H1 (cell line): ENCODE results near the gene SNAP47. TPM values are rescaled to one million over a fixed set of nuclear protein-coding genes. Genes with fewer than 3 reads are reported as not detected.

Experiments
- CTCF ChIA-PET: fragments of 300-600 bp; sonication (Branson Sonifier 250); formaldehyde crosslinking; loops from one replicate; lab custom pipeline; 2021; ENCODE audit not compliant: partially characterized antibody; lab: Charles Lee
- POLR2A ChIA-PET: fragments of 300-600 bp; sonication (Branson Sonifier 250); formaldehyde crosslinking; loops from one replicate; lab custom pipeline; 2021; ENCODE audit warnings: inconsistent platforms; ENCODE audit not compliant: partially characterized antibody; lab: Charles Lee
- DNase-seq, 2 experiments: peaks; one replicate each; pipeline versions ENCODE4 v3.0.0 to v3.0.0-alpha.2; 2010 to 2022; ENCODE audit warnings: low spot score in 2 of 2, low read depth in 1 of 2, mixed read lengths in 1 of 2
- FAIRE-seq: peaks from 2 replicates; lab custom pipeline; 2011; peaks lifted over from hg19 to GRCh38; lab: Jason Lieb, UNC
- H2AFZ ChIP-seq: 2 replicates; pipeline ENCODE4 v1.8.1; 2012; ENCODE audit warnings: low read length, inconsistent platforms
- H2AK5ac ChIP-seq: 2 replicates; pipeline ENCODE4 v1.6.1; 2013; ENCODE audit warnings: low read depth, low read length
- H2BK120ac ChIP-seq: replicated peaks from 2 replicates; pipeline ENCODE3; 2013; ENCODE audit warnings: low read depth, low read length, inconsistent platforms
- H2BK12ac ChIP-seq: 2 replicates; pipeline ENCODE4 v1.6.1; 2013; ENCODE audit warnings: low read depth, low read length
- H2BK15ac ChIP-seq: 2 replicates; pipeline ENCODE4 v1.6.1; 2013; ENCODE audit warnings: low read length
- H2BK20ac ChIP-seq: 2 replicates; pipeline ENCODE4 v1.6.1; 2013; ENCODE audit warnings: low read length
- H2BK5ac ChIP-seq: 2 replicates; pipeline ENCODE4 v1.6.1; 2013; ENCODE audit warnings: low read depth, low read length
- H3K14ac ChIP-seq: 2 replicates; pipeline ENCODE4 v1.6.1; 2013; ENCODE audit warnings: inconsistent platforms; ENCODE audit not compliant: insufficient read length
- H3K18ac ChIP-seq: 2 replicates; pipeline ENCODE4 v1.6.1; 2013; ENCODE audit warnings: low read length; ENCODE audit errors: extremely low read depth
- H3K23ac ChIP-seq: 2 replicates; pipeline ENCODE4 v1.6.1; 2013; ENCODE audit warnings: inconsistent platforms; ENCODE audit not compliant: insufficient read length
- H3K23me2 ChIP-seq: 2 replicates; pipeline ENCODE4 v1.6.1; 2013; ENCODE audit warnings: low read depth, low read length
- H3K27ac ChIP-seq: 2 replicates; pipeline ENCODE4 v1.6.1; 2011; ENCODE audit warnings: low read depth, low read length, inconsistent platforms
- H3K27me3 ChIP-seq, 4 experiments: replicated peaks in 1 of 4; 1 replicate in 1 of 4; 2 replicates in 3 of 4; pipeline versions ENCODE4 v1.6.1 to v1.8.1; 2011 to 2013; ENCODE audit warnings: low read length in 3 of 4, mild to moderate bottlenecking in 3 of 4, inconsistent platforms in 2 of 4, mixed read lengths in 2 of 4, moderate library complexity in 1 of 4; ENCODE audit not compliant: control insufficient read depth in 3 of 4, insufficient read depth in 3 of 4; ENCODE audit errors: extremely low read depth in 1 of 4
- H3K36me3 ChIP-seq, 4 experiments: 2 replicates each; pipeline versions ENCODE4 v1.6.1 to v1.8.1; 2011 to 2013; ENCODE audit warnings: mild to moderate bottlenecking in 4 of 4, low read length in 3 of 4, moderate library complexity in 2 of 4, control low read depth in 1 of 4, inconsistent platforms in 1 of 4; ENCODE audit not compliant: insufficient read depth in 4 of 4, control insufficient read depth in 2 of 4
- H3K4ac ChIP-seq: replicated peaks from 2 replicates; pipeline ENCODE3; 2013; ENCODE audit warnings: low read length, low read depth, mixed read lengths, inconsistent platforms; ENCODE audit not compliant: insufficient read length
- H3K4me1 ChIP-seq, 4 experiments: replicated peaks in 1 of 4; 1 replicate in 1 of 4; 2 replicates in 3 of 4; pipeline versions ENCODE4 v1.6.1 to v1.8.1; 2011 to 2013; ENCODE audit warnings: low read length in 3 of 4, inconsistent platforms in 2 of 4, mixed read lengths in 1 of 4; ENCODE audit not compliant: insufficient read depth in 4 of 4, control insufficient read depth in 3 of 4
- H3K4me2 ChIP-seq, 2 experiments: 2 replicates each; pipeline versions ENCODE4 v1.6.1 to v1.8.1; 2011 to 2013; ENCODE audit warnings: low read depth in 2 of 2, low read length in 2 of 2, control low read depth in 1 of 2, inconsistent platforms in 1 of 2, mild to moderate bottlenecking in 1 of 2; ENCODE audit not compliant: insufficient read depth in 1 of 2
- H3K4me3 ChIP-seq, 4 experiments: fragments of 200-600, 300-600 bp in 1 of 4; sonication (generic), shearing (Covaris generic), sonication (Bioruptor Twin) in 1 of 4; 2 replicates each; pipeline versions ENCODE4 v1.5.1 to v1.8.1; 2011 to 2016; ENCODE audit warnings: low read length in 4 of 4, low read depth in 3 of 4, control low read depth in 2 of 4, inconsistent platforms in 2 of 4, mild to moderate bottlenecking in 2 of 4, mixed read lengths in 1 of 4, moderate library complexity in 1 of 4; ENCODE audit not compliant: insufficient read depth in 2 of 4; ENCODE audit errors: extremely low read depth in 1 of 4
- H3K56ac ChIP-seq: replicated peaks from 2 replicates; pipeline ENCODE3; 2013; ENCODE audit warnings: low read depth, mild to moderate bottlenecking, mixed read lengths, low read length, inconsistent platforms; ENCODE audit not compliant: insufficient read length
- H3K79me1 ChIP-seq: 2 replicates; pipeline ENCODE4 v1.6.1; 2013; ENCODE audit warnings: low read depth, low read length, control low read depth
- H3K79me2 ChIP-seq, 2 experiments: 2 replicates each; pipeline versions ENCODE4 v1.6.1 to v1.8.1; 2012 to 2013; ENCODE audit warnings: low read length in 2 of 2, mild to moderate bottlenecking in 2 of 2, inconsistent platforms in 1 of 2; ENCODE audit not compliant: insufficient read depth in 2 of 2, control insufficient read depth in 1 of 2
- H3K9ac ChIP-seq, 4 experiments: replicated peaks in 1 of 4; 1 replicate in 1 of 4; 2 replicates in 3 of 4; pipeline versions ENCODE4 v1.6.1 to v1.8.1; 2011 to 2013; ENCODE audit warnings: low read depth in 3 of 4, low read length in 3 of 4, control low read depth in 2 of 4, mild to moderate bottlenecking in 2 of 4, moderate library complexity in 2 of 4, inconsistent platforms in 1 of 4; ENCODE audit errors: extremely low read depth in 1 of 4
- H3K9me3 ChIP-seq, 2 experiments: 2 replicates each; pipeline versions ENCODE4 v1.6.1 to v1.8.1; 2012 to 2013; ENCODE audit warnings: mild to moderate bottlenecking in 2 of 2, moderate library complexity in 2 of 2, control low read depth in 1 of 2, inconsistent platforms in 1 of 2, low read depth in 1 of 2, low read length in 1 of 2, mixed read lengths in 1 of 2; ENCODE audit not compliant: insufficient read depth in 2 of 2
- H4K20me1 ChIP-seq, 2 experiments: replicated peaks in 1 of 2; 2 replicates each; pipeline versions ENCODE3 to v1.8.1; 2011 to 2013; ENCODE audit warnings: inconsistent platforms in 2 of 2, low read length in 2 of 2, mild to moderate bottlenecking in 1 of 2; ENCODE audit not compliant: insufficient read depth in 2 of 2, control insufficient read depth in 1 of 2
- H4K5ac ChIP-seq: 2 replicates; pipeline ENCODE4 v1.6.1; 2013; ENCODE audit warnings: low read length, low read depth, mixed read lengths, inconsistent platforms; ENCODE audit not compliant: insufficient read length
- H4K8ac ChIP-seq: 2 replicates; pipeline ENCODE4 v1.8.0; 2013; ENCODE audit warnings: mild to moderate bottlenecking, moderate library complexity, low read length, inconsistent platforms; ENCODE audit not compliant: insufficient read depth; ENCODE audit errors: extremely low read depth
- H4K91ac ChIP-seq: replicated peaks from 2 replicates; pipeline ENCODE3; 2013; ENCODE audit warnings: low read length, mixed read lengths, inconsistent platforms; ENCODE audit not compliant: insufficient read length
- ASH2L ChIP-seq: fragments of 200-600, 300-600 bp; sonication (generic); IDR thresholded peaks from one replicate; pipeline ENCODE4 v1.7.1; 2017; ENCODE audit warnings: low read length
- CREB1 ChIP-seq: IDR thresholded peaks from 2 replicates; pipeline ENCODE4 v1.6.1; 2012; ENCODE audit warnings: inconsistent platforms
- CTBP2 ChIP-seq: IDR thresholded peaks from 2 replicates; pipeline ENCODE4 v1.7.0; 2011; ENCODE audit warnings: borderline replicate concordance, mild to moderate bottlenecking, moderate library complexity, mixed read lengths, low read length; ENCODE audit not compliant: insufficient read depth, insufficient read length
- EGR1 ChIP-seq: IDR thresholded peaks from 2 replicates; pipeline ENCODE4 v1.6.1; 2011; ENCODE audit warnings: low read depth, low read length, borderline replicate concordance
- GABPA ChIP-seq: IDR thresholded peaks from 2 replicates; pipeline ENCODE4 v1.6.1; 2011; ENCODE audit warnings: mild to moderate bottlenecking, low read length, moderate library complexity, borderline replicate concordance; ENCODE audit not compliant: insufficient read depth
- GTF2F1 ChIP-seq: IDR thresholded peaks from 2 replicates; pipeline ENCODE4 v1.6.1; 2012; ENCODE audit warnings: low read depth, low read length, improper control_type of control experiment, borderline replicate concordance
- JUND ChIP-seq: IDR thresholded peaks from 2 replicates; pipeline ENCODE4 v1.6.1; 2011; ENCODE audit warnings: mild to moderate bottlenecking, improper control_type of control experiment, low read length
- POLR2A ChIP-seq, 2 experiments: IDR thresholded peaks; 1 replicate in 1 of 2; 2 replicates in 1 of 2; pipeline ENCODE4 v1.6.1; 2011; ENCODE audit warnings: low read depth in 2 of 2, low read length in 2 of 2, mild to moderate bottlenecking in 2 of 2; ENCODE audit errors: control extremely low read depth in 1 of 2
- POU5F1 ChIP-seq: IDR thresholded peaks from 2 replicates; pipeline ENCODE4 v1.6.1; 2011; ENCODE audit warnings: low read depth, mild to moderate bottlenecking, low read length, moderate library complexity
- RBBP5 ChIP-seq: IDR thresholded peaks from 2 replicates; pipeline ENCODE4 v1.7.1; 2012; ENCODE audit warnings: low read depth, mild to moderate bottlenecking, inconsistent platforms, low read length, moderate library complexity, borderline replicate concordance
- SAP30 ChIP-seq: fragments of 300-600 bp; sonication (generic); IDR thresholded peaks from 2 replicates; pipeline ENCODE4 v1.7.1; 2012; ENCODE audit warnings: low read length, moderate library complexity, mild to moderate bottlenecking, inconsistent platforms; ENCODE audit not compliant: insufficient read depth, insufficient replicate concordance
- SP4 ChIP-seq: IDR thresholded peaks from 2 replicates; pipeline ENCODE4 v1.6.1; 2012; ENCODE audit warnings: low read length, inconsistent platforms
- TCF12 ChIP-seq: IDR thresholded peaks from 2 replicates; pipeline ENCODE4 v1.6.1; 2011; ENCODE audit warnings: low read depth, mild to moderate bottlenecking, low read length
- WGBS, 2 experiments: shearing (Covaris generic) in 1 of 2; methylation state at CpG; one replicate each; pipeline versions ENCODE4 v1.1.6 to v1.1.7; 2013 to 2015; ENCODE audit warnings: low lambda C conversion rate in 2 of 2, mixed read lengths in 2 of 2, inconsistent platforms in 1 of 2, low coverage in 1 of 2, missing lambda C conversion rate in 1 of 2; ENCODE audit not compliant: insufficient replicate concordance in 2 of 2, insufficient coverage in 1 of 2, insufficient read length in 1 of 2; ENCODE audit errors: extremely low coverage in 1 of 2, missing lambda C conversion rate in 1 of 2; 5-methylcytosine and 5-hydroxymethylcytosine counted together
- polyA plus RNA-seq, 7 experiments: library from polyadenylated mRNA; depleted of rRNA in 3 of 7; stranded (reverse) in 5 of 7; unstranded in 2 of 7; fragments of >200 nt in 5 of 7; fragments of 200-250 nt in 2 of 7; gene quantifications; 1 replicate in 5 of 7; 2 replicates in 1 of 7; 4 replicates in 1 of 7; pipeline versions ENCODE4 v1.2.1 to v1.2.3, GENCODE V29; 2011 to 2013; ENCODE audit warnings: missing spikeins in 2 of 7, mixed read lengths in 2 of 7
- total RNA-seq: library from RNA; stranded (reverse); fragmentation: NEBNext Ultra II Directional; extraction: Animal tissue kit (Norgen Biotek cat#: 25700); gene quantifications from 2 replicates; pipeline ENCODE4 v1.2.1, GENCODE V29; 2021
- TF ChIP-seq, protein P1 (sequence below): IDR thresholded peaks from 2 replicates; pipeline ENCODE4 v1.6.1; 2011; ENCODE audit warnings: low read depth, mild to moderate bottlenecking, low read length; ENCODE audit not compliant: insufficient read depth

The SNAP47 gene
- total and polyA plus RNA-seq, 2 of the 8 experiments (the other 6 are each of a cell fraction or from before 2014, with no cell fraction given) = 37.6 to 42.2 TPM

DNA sequence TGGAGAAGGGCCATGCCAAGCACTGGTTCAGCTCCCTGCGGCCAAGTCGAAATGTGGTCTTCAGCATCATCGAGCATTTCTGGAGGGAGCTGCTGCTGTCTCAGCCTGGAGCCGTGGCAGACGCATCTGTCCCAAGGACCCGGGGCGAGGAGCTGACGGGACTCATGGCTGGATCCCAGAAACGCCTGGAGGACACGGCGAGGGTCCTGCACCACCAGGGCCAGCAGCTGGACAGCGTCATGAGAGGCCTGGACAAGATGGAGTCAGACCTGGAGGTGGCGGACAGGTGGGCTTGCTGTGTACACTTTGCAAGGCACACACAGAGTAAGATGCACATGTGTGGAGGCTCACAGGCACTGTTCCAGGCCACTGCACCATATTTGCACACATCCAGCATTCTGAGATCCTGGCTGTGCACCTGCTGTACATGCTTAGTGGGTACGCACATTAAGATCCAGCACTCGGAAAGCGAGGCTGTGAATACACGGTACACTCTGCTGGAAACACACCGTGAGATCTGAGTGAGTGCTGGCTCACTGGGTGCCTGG, 12.8 kb downstream of the SNAP47 start:
- no peak overlapping the region for H2BK120ac ChIP-seq
- H2AK5ac ChIP-seq = no peak overlapping the region
- peaks cover 0 to 8% (median 3%) of the 10 kb centered on the region in 4 experiments; a peak in 6 of 8 replicates for H3K36me3 ChIP-seq
- H3K14ac ChIP-seq = no peak overlapping the region
- H3K79me2 ChIP-seq = peaks cover 4 to 78% of the 10 kb centered on the region in 2 experiments; a peak in 3 of 4 replicates
- H2BK12ac ChIP-seq = no peak overlapping the region
- no peaks in the 10 kb centered on the region for H3K27me3 ChIP-seq
- no peak overlapping the region for H3K9ac ChIP-seq
- H4K20me1 ChIP-seq = peaks cover 19 to 36% of the 10 kb centered on the region in 2 experiments
- DNase-seq (no peak), FAIRE-seq (no peak)
- no peak overlapping the region for H2AFZ ChIP-seq
- H3K23me2 ChIP-seq = no peaks in the 10 kb centered on the region
- H3K4me3 ChIP-seq = no peak overlapping the region
- H3K23ac ChIP-seq = no peak overlapping the region
- H4K5ac ChIP-seq = no peak overlapping the region
- H3K56ac ChIP-seq = no peak overlapping the region
- no peaks in the 10 kb centered on the region for H3K9me3 ChIP-seq
- no peak overlapping the region for H4K91ac ChIP-seq
- no peaks in the 10 kb centered on the region for H3K4me1 ChIP-seq
- no peak overlapping the region for H2BK5ac ChIP-seq
- ChIA-PET CTCF (interaction anchor here (1.1 kb wide), 2 partner anchors 13 to 17 kb away, joined by 3 read pairs; no protein-coding TSS in a partner anchor), POLR2A (no interaction called here)
- no peak overlapping the region for H3K4ac ChIP-seq
- H2BK20ac ChIP-seq = no peak overlapping the region
- H3K27ac ChIP-seq = no peak overlapping the region
- no peak overlapping the region for H4K8ac ChIP-seq
- no peak overlapping the region for H2BK15ac ChIP-seq
- H3K79me1 ChIP-seq = peaks cover 21% of the 10 kb centered on the region
- no peak overlapping the region for H3K18ac ChIP-seq
- no peak overlapping the region for H3K4me2 ChIP-seq
- WGBS, 2 experiments = 88% methylated on average over 18 of the region's 18 CpGs; no CpG with 5 or more reads in 1 of the 2 experiments
- TF ChIP-seq EGR1 (no peak), RBBP5 (no peak), ASH2L (no peak), POLR2A (IDR thresholded peaks at IDR 0.05; ENCODE audit: control extremely low read depth in 1 of 2, low read depth in 2 of 2, low read length in 2 of 2) (no peak), GTF2F1 (no peak), TCF12 (no peak), CREB1 (no peak), SAP30 (no peak), JUND (no peak), POU5F1 (no peak), SP4 (no peak), GABPA (no peak), CTBP2 (no peak)
- TF ChIP-seq, protein P1, sequence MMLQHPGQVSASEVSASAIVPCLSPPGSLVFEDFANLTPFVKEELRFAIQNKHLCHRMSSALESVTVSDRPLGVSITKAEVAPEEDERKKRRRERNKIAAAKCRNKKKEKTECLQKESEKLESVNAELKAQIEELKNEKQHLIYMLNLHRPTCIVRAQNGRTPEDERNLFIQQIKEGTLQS = no peak
